ENCODE results near the gene RAB3B. TPM values are rescaled to one million over a fixed set of nuclear protein-coding genes. Genes with fewer than 3 reads are reported as not detected.
"Not testable (repeated sequence)": the region's sequence is repeated elsewhere in the genome, so short reads cannot be mapped to it uniquely, and the experiment has no call there.

RAB3B gene
- total RNA-seq, 1 donor from 2014 or later: 0.07 TPM

GRCh38 chr1:51978099-51978498, 12.4 kb downstream of the RAB3B start:
- H3K27me3 Mint-ChIP-seq (ENCODE audit: low read depth): peaks cover 7% of the 10 kb centered on the region
- peaks cover 7% of the 10 kb centered on the region for H3K4me1 Mint-ChIP-seq (ENCODE audit: low read depth)
- H3K4me3 Mint-ChIP-seq (ENCODE audit: low read depth): no peak overlapping the region
- no peaks in the 10 kb centered on the region for H3K36me3 Mint-ChIP-seq (ENCODE audit: low read depth)
- H3K9me3 Mint-ChIP-seq: no peaks in the 10 kb centered on the region
- intact Hi-C loops (cut with micrococcal nuclease): no loop called here
- no peak for DNase-seq (ENCODE audit: low spot score)
- no peak overlapping the region for H3K27ac Mint-ChIP-seq

GRCh38 chr1:51976846-51977602, 13.5 kb downstream of the RAB3B start:
- Mint-ChIP-seq H3K9me3 (no peaks in the 10 kb centered on the region), H3K4me3 (ENCODE audit: low read depth) (no peak overlapping the region), H3K27ac (no peak overlapping the region), H3K36me3 (ENCODE audit: low read depth) (no peaks in the 10 kb centered on the region), H3K4me1 (ENCODE audit: low read depth) (peaks cover 7% of the 10 kb centered on the region), H3K27me3 (ENCODE audit: low read depth) (peaks cover 9% of the 10 kb centered on the region)
- intact Hi-C loops (cut with micrococcal nuclease): no loop called here
- no peak for DNase-seq (ENCODE audit: low spot score)

GRCh38 chr1:51973587-51974474, 16.7 kb downstream of the RAB3B start:
- no peaks in the 10 kb centered on the region for H3K9me3 Mint-ChIP-seq
- H3K4me3 Mint-ChIP-seq (ENCODE audit: low read depth): no peak overlapping the region
- intact Hi-C loops (cut with micrococcal nuclease): no loop called here
- H3K27ac Mint-ChIP-seq: no peak overlapping the region
- peaks cover 9% of the 10 kb centered on the region for H3K27me3 Mint-ChIP-seq (ENCODE audit: low read depth)
- no peak for DNase-seq (ENCODE audit: low spot score)
- H3K36me3 Mint-ChIP-seq (ENCODE audit: low read depth): no peaks in the 10 kb centered on the region
- peaks cover 7% of the 10 kb centered on the region for H3K4me1 Mint-ChIP-seq (ENCODE audit: low read depth)

- Mint-ChIP-seq H3K4me3 (ENCODE audit: low read depth) (no peak overlapping the region), H3K4me1 (ENCODE audit: low read depth) (peaks cover 7% of the 10 kb centered on the region), H3K9me3 (no peaks in the 10 kb centered on the region), H3K27me3 (ENCODE audit: low read depth) (peaks cover 2% of the 10 kb centered on the region), H3K36me3 (ENCODE audit: low read depth) (no peaks in the 10 kb centered on the region), H3K27ac (no peak overlapping the region)
- DNase-seq (ENCODE audit: low spot score): no peak
- intact Hi-C loops (cut with micrococcal nuclease): no loop called here
Measured at GRCh38 chr1:51969038-51969705, 21.3 kb downstream of the RAB3B start.

GRCh38 chr1:51968632-51969031, 21.9 kb downstream of the RAB3B start:
- Mint-ChIP-seq H3K27ac (no peak overlapping the region), H3K4me3 (ENCODE audit: low read depth) (no peak overlapping the region), H3K27me3 (ENCODE audit: low read depth) (peaks cover 2% of the 10 kb centered on the region), H3K36me3 (ENCODE audit: low read depth) (no peaks in the 10 kb centered on the region), H3K4me1 (ENCODE audit: low read depth) (peaks cover 4% of the 10 kb centered on the region), H3K9me3 (no peaks in the 10 kb centered on the region)
- intact Hi-C loops (cut with micrococcal nuclease): no loop called here
- no peak for DNase-seq (ENCODE audit: low spot score)

GRCh38 chr1:51967213-51967791, 23.2 kb downstream of the RAB3B start:
- H3K9me3 Mint-ChIP-seq; intact Hi-C loops (cut with micrococcal nuclease); H3K4me3 Mint-ChIP-seq (ENCODE audit: low read depth); H3K36me3 Mint-ChIP-seq (ENCODE audit: low read depth); H3K27me3 Mint-ChIP-seq (ENCODE audit: low read depth); H3K4me1 Mint-ChIP-seq (ENCODE audit: low read depth); H3K27ac Mint-ChIP-seq; DNase-seq (ENCODE audit: low spot score): not testable (repeated sequence)

GRCh38 chr1:51966559-51966958, 23.9 kb downstream of the RAB3B start:
- Mint-ChIP-seq H3K9me3 (no peaks in the 10 kb centered on the region), H3K36me3 (ENCODE audit: low read depth) (no peaks in the 10 kb centered on the region), H3K4me1 (ENCODE audit: low read depth) (no peaks in the 10 kb centered on the region), H3K4me3 (ENCODE audit: low read depth) (no peak overlapping the region), H3K27ac (no peak overlapping the region), H3K27me3 (ENCODE audit: low read depth) (no peaks in the 10 kb centered on the region)
- DNase-seq (ENCODE audit: low spot score): no peak
- intact Hi-C loops (cut with micrococcal nuclease): no loop called here

GRCh38 chr1:51964309-51964696, 26.2 kb downstream of the RAB3B start:
- H3K27ac Mint-ChIP-seq: no peak overlapping the region
- H3K4me3 Mint-ChIP-seq (ENCODE audit: low read depth): no peak overlapping the region
- no peak for DNase-seq (ENCODE audit: low spot score)
- intact Hi-C loops (cut with micrococcal nuclease): no loop called here
- no peaks in the 10 kb centered on the region for H3K9me3 Mint-ChIP-seq
- H3K36me3 Mint-ChIP-seq (ENCODE audit: low read depth): no peaks in the 10 kb centered on the region
- H3K27me3 Mint-ChIP-seq (ENCODE audit: low read depth): no peaks in the 10 kb centered on the region
- H3K4me1 Mint-ChIP-seq (ENCODE audit: low read depth): no peaks in the 10 kb centered on the region

- no peak overlapping the region for H3K4me3 Mint-ChIP-seq (ENCODE audit: low read depth)
- no peaks in the 10 kb centered on the region for H3K9me3 Mint-ChIP-seq
- DNase-seq (ENCODE audit: low spot score): no peak
- H3K4me1 Mint-ChIP-seq (ENCODE audit: low read depth): no peaks in the 10 kb centered on the region
- H3K36me3 Mint-ChIP-seq (ENCODE audit: low read depth): no peaks in the 10 kb centered on the region
- no peak overlapping the region for H3K27ac Mint-ChIP-seq
- intact Hi-C loops (cut with micrococcal nuclease): no loop called here
- no peaks in the 10 kb centered on the region for H3K27me3 Mint-ChIP-seq (ENCODE audit: low read depth)
Measured at GRCh38 chr1:51963592-51964308, 26.8 kb downstream of the RAB3B start.

- H3K9me3 Mint-ChIP-seq: no peaks in the 10 kb centered on the region
- no peak overlapping the region for H3K4me3 Mint-ChIP-seq (ENCODE audit: low read depth)
- intact Hi-C loops (cut with micrococcal nuclease): no loop called here
- no peaks in the 10 kb centered on the region for H3K27me3 Mint-ChIP-seq (ENCODE audit: low read depth)
- H3K36me3 Mint-ChIP-seq (ENCODE audit: low read depth): no peaks in the 10 kb centered on the region
- no peak for DNase-seq (ENCODE audit: low spot score)
- H3K27ac Mint-ChIP-seq: no peak overlapping the region
- H3K4me1 Mint-ChIP-seq (ENCODE audit: low read depth): no peaks in the 10 kb centered on the region
Measured at GRCh38 chr1:51962486-51963356, 27.8 kb downstream of the RAB3B start.

- Mint-ChIP-seq H3K36me3 (ENCODE audit: low read depth) (no peaks in the 10 kb centered on the region), H3K4me1 (ENCODE audit: low read depth) (no peaks in the 10 kb centered on the region), H3K9me3 (no peaks in the 10 kb centered on the region), H3K27ac (no peak overlapping the region), H3K27me3 (ENCODE audit: low read depth) (no peaks in the 10 kb centered on the region), H3K4me3 (ENCODE audit: low read depth) (no peak overlapping the region)
- DNase-seq (ENCODE audit: low spot score): no peak
- intact Hi-C loops (cut with micrococcal nuclease): no loop called here
Measured at GRCh38 chr1:51961954-51962353, 28.5 kb downstream of the RAB3B start.
